HG02938 (cell line): ENCODE results near the gene FYCO1.

ENCODE experiments used
- ATAC-seq: cut with Tn5 transposase; IDR thresholded peaks from one replicate; pipeline ENCODE4 v1.9.1; 2021; ENCODE audit warnings: mild to moderate bottlenecking, moderate library complexity; ENCODE audit not compliant: unreplicated experiment

The FYCO1 gene

DNA sequence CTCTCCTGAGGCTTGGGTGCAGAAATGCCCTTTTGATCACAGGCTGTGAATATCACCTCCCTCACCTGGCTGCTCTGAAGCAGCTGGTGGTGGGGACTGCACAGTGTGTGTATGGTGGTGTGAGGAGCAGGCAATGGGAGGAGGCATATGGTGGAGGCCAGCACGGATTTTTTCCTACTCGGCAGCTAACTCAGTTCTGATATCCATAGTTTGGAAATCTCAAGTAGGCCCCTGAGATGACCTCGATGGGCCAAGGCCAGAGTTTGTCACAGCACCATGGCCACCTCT lies 73.6 kb downstream of the FYCO1 start:
- ATAC-seq: no peak

DNA sequence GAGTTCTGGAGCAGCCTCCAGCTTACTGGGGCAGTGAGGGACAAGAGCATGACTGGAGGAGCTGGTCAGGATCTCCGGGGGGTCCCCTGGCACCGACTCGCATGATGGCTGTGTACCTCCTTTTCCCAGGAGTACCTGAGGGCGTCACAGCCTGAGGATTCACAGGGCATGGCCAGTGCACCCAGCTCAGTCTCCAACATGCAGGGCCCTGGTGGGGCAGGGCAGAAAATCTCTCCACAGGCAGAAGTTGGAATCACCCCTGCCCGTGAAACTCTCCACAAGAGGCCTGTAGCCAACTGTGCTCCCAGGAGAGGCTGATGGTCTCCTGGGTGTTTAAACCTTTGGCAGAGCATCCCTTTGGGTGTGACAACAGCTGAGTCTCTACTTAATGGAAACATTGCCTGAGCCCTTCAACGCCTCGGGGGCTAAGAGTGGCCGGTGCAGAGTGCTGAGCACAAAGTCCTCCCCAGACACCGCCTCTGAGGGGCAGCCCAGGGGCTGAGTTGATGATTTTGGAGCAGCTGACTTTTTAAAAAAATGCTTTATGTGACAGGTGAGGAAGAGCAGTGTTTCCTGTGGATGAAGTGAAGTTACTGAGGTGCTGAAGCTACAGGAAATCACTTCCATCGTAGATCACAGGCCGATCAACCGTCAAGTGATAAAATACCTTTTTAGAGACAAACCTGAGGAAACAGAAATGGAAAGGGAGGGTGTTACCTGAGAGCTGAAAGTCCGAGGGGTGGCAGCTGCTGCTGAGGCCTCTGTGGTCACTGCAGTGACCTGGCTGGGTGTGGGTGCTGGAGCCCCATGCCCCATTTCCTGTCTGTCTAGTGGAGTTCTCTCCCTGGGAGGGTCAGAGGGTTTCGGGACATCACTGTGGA lies 74.2 kb downstream of the FYCO1 start:
- no peak for ATAC-seq

DNA sequence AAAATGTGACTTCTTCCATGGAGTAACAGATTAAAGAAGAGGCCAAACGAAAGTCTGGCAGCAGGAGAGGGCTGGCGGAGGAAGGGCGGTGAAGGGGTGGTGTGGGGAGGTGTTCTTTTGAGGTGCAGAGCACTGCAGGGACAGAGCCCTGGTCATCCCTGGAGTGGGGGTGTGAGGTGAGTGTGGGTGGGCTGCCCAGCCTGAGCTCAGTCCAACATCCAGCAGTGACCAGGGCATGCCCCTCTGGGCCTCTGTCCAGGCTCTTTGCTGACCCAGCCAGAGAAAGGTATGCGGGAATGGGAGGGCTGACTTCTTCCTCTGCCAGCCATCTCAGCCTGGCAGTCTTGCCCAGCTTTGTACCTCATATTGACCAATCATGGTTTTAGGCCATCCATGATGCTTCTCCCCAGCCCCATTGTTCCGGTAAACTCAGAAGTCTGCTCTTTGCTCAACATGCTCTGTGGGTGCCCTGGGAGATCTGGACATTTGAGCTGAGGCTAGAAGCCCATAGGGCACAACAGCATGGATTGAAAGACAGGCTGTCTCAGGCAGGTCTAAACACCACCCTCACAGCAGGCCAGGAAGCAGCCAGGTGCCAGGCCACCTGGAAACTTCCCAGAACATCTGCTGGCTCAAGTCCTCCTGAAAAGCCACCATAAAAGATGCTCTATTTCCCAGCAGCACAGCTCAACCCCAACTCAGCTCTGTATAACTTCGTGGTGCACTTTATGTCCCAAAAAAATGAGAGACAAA lies 78.3 kb downstream of the FYCO1 start:
- ATAC-seq: no peak

DNA sequence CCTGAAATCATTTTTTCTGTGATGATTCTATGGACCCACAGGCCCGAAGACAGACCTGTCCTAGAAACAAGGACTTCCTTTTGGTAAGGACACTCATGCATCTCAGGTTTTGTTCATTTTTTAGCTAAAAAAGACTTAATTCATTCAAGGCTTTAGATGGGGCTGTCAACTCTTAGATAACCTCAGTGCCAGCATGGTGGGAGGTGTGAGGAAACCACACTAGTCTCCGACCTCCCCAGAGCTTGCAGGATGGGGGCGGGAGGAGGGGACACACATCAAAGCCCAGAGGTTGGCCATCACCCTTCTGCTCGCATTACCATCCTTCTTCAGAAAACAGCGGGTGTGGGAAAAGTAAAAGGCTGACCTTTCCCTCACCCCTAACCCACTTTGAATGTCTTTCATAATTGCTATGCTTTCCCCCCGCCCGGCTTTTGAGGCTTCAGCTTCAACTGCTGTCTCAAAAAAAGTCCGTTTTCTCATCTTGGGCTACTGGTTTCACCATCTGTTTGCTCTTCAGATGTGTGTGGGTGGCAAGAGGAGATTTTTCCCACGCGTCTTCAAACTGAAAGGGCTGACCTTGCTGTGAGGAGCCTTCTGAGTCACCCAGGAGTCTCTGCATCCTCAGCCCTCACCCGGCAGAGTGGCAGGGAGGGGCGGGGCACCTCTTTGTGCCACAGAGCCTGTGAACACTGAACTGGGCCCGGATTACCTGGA lies 79.9 kb downstream of the FYCO1 start:
- peak; percentile 94 for ATAC-seq

DNA sequence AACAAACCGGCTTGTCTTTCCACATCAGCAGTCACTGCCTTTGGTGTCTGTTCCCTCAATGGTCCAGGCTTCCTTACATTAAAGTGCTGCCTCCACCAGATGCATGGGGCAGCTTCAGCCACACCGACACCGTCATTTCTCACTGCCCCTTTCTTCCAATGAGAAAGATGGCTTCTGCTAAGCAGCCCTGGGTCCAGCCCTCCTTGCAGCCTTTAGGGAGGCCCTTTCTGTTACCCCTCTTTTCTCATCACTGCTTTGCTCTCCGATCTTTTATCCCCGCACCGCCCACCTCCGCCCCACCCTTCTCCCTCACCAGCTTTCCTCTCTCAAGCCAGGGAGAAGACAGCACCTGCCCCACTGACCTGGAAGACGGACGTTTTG lies 80.6 kb downstream of the FYCO1 start:
- no peak for ATAC-seq

DNA sequence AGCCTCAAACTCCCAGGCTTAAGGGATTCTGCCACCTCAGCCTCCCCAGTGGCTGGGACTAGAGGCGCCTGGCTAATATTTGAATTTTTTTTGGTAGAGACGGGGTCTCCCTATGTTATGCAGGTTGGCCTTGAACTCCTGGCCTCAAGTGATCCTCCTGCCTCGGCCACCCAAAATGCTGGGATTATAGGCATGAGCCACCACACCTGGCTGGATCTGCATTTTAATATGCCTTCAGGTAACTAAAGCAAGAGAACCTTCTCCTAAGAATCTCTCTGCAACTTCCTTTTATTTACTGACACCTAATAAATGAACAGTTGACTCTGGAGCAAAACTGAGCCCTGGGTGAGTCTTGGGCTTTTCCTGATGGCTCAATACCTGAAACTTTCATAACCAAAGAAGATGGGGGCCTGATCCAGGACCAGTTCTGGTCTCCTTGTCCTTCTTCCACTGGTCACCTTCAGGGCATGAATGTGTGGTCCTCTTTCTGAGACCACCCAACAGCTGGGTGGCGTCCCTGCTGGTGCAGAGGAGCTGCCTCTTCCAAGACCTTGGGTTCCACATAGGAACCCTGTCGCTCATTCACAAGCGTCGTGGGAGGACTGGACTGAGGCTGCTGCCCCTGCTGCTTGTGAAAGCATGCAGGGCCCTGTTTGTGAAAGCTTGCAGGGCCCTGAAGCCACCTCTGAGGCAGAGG lies 81.1 kb downstream of the FYCO1 start:
- ATAC-seq: no peak

DNA sequence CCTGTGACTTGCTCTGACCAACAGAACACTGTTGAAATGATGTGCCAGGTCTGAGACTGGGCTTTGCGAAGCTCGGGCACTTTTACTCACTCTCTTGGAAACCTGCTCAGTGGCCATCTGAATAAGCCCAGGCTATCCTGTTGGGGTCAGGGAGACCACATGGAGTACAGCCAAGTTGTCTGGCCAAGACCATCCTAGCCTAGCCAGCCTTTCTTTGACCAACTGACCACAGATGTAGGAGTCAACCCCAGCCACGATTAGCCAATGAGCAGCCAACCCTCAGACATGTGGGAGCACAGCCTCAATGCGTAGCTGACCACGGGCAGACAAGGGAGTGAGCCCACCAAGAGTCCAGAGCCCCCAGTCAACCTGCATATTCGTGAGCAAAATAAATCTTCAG lies 83.2 kb downstream of the FYCO1 start:
- no peak for ATAC-seq

DNA sequence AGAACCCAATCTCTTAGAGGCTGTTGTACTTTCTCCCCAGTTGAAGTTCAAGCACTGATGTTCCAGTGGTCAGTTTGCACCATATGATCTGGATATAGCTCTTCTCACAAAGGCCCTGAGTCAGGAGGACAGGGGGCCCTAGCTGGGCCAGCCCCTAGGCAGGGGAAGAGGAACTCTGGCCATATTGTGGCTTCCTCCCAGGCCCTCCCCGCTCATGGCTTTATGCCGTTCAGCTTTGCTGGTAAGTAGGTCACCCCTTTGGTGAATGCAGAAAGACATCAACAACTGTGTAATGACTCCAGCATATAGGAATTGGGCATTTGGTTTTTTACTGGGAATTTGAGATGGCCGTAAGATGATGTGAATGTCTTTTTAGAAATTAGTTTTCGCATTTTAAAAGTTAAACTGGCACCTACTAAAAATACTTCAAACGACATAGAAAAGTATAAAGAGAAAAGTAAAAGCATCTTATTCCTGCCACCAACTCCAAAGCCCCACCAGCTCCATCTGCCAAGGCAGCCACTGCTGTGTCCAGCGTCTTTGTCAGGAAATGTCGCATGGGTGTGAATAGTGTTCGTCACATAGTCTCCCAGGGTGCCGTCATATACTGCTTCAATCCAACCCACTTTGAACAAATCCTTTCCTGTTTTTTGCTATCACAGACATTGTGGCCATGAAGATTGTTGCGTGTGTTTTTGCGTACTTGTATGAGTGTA lies 84.0 kb downstream of the FYCO1 start:
- ATAC-seq: no peak

DNA sequence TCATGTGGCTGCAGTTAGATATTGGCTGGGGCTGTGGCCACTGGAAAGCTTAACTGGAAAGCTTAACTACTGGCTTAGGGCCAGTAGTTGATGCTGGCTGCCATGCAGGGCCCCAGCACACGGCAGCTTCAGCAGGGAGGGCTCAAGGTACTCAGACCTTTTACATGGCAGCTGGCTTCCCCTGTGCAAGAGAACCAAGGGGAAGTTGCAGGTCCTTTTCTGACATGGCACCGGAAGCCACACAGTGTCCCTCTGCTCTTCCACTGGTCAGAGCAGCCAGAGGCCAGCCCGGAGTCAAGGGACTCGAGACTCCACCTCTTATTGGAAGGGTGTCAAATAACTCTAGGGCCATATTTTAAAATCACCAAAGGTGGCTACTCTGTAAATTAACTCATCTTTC lies 84.7 kb downstream of the FYCO1 start:
- ATAC-seq: no peak

DNA sequence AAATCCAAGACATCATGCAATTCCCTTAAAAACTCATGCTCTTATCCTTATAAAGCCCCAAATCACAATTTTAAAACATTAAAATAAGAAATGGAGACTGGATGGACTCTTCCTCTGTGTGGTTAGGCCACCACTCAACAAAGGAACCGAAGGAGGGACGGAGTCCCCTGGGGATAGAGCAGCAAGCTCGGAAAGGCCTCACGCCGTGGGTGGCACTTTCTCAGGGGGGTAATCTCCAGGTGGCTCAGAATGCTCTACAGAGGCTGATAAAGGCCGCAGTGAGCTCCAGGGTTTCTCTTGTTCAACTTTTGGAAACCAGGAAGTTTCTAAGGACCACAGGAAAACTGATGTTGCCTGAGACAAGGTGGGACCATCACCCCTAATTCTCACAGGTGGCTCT lies 86.1 kb downstream of the FYCO1 start:
- ATAC-seq: no peak

DNA sequence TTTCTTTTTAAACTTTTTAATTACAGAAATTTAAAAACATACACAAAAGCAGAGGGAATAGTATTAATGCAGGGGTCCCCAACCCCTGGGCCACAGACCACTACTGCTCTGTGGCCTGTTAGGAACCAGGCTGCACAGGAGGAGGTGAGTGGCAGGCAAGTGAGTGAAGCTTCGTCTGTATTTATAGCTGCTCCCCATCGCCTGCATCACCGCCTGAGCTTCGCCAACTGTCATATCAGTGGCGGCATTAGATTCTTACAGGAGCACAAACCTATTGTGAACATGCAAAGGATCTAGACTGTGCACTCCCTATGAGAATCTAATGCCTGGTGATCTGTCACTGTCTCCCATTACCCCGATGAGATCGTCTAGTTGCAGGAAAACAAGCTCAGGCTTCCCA lies 86.9 kb downstream of the FYCO1 start:
- ATAC-seq: no peak

DNA sequence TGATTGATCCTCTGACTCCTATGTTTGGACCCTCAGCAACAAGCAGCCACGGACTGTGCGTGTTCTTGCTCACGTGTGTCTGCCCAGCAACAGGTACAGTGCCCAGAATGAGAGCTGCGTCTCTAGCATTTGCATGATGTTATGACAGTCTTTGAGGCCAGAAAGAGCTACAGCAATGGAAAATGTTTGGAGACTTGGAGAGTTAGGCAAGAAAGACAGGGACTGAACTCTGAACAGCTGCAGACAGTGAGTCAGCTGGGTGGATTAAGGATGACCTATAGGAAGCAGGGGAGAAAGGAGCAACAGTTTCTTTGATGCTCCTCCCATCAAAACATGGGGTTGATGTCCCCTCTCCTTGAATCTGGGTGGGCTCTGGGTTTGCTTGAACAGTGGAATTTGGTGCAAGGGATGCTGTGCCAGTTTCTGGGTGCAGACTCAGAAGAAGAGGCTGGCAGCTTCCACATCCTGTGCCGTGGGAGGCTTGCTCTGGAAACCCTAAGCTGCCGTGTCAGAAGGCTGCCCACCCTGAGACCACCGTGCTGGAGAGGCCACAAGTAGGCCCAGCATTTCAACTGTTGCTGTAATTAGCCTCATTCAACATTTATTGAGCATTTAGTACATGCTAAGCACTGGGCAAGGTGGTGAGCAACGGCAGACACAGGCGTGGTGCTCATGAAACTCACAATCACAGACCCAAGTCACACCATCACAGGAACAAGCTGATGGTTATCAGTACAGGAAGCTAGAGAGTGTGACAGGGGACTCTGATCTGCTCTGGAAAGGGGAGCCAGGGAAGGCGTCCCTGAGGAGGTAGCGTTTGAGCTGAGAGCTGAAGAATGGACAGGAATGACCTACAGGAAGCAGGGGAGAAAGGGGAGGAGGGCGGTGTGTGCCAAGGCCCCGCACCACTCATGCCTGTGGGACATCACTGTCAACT lies 87.6 kb downstream of the FYCO1 start:
- ATAC-seq: no peak

DNA sequence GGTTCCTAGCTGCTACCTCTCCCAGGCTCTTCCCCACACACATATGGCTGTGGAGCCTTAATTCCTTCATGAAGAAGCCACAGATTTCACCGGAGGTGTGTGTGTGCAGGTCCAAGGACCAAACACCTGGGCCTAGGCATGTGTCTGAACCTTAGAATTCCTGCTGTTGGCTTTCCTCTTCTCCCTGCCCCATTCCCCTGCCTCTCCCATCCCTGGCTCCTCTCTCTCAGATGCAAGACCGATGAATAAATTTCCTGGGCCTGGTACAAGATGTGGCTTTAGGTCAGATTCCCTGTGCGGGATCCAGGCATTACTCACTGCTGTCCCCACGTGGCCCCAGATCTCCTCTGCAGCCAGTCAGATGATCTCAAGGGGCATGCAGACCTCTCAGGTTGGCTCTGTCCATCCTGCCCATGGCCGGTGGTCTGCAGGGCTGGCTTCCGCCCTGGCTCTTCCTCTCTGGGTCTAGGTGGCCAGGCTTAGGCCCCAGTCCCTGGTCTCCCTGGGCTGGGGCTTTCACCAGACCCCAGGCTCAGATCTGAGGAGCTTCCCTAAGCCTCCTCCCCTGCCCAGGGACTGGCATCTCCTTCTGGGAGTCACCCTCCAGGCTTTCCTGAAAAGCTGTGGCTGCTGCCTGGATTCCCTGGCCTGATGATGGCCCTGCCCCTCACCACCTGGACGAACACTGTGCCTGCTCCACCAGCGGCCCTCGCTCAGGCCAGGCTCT lies 88.8 kb downstream of the FYCO1 start:
- no peak for ATAC-seq

DNA sequence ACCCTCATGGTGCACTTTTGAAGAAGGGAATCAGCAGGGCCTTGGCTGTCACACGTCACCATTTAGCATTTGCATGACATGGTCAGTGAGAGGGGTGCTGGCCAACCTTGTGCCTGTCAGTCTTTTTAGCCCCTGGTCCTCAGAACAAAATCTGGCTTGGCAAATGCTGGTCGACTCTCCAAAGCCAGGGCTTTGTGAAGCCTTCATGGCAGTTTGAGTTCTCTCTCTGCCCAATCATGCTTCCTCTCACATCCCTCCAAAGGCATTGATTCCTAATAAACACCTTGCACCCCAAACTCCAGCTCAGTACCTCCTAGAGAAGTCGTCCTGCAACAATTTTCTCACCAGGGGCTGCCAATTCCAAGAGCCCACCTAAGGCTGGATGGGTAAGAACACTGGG lies 89.9 kb downstream of the FYCO1 start:
- ATAC-seq: no peak

DNA sequence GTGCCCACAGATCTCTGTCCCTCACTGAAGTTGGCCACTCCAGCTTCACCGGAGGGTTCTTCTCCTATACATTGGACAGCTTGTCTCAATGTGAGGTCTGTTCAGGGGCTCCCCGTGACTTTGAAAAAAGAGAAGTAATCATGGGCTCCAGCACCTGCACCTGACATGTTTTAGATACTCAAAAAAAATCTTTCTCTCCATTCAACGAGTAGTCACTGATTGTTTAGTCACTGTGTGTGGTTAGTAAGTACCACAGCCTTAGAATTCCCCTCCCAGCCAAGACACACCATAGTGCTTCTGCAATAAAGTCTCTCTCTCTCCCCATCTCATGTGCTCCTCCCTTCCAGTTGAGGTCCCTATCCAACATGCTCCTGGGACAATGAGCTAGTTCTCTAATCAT lies 90.7 kb downstream of the FYCO1 start:
- ATAC-seq: no peak

DNA sequence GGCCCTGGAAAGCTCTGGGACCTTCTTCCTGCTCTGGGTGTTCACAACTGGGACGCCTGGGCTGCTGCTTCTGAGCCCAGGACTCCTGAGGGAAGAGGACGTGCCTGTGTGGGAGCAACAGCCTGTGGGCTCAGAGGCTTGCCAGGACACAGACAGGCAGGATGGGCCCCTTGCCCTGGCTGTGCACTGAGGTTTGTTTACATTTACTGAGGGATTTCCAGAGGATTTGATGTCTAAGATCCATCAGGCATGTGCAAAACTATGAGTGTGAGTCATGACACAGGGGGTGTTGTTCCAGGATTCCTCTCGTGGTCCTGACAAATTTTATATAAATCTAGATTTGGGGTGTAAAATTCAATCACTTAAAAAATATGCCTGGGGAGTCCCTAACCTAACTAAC lies 98.7 kb downstream of the FYCO1 start:
- no peak for ATAC-seq

DNA sequence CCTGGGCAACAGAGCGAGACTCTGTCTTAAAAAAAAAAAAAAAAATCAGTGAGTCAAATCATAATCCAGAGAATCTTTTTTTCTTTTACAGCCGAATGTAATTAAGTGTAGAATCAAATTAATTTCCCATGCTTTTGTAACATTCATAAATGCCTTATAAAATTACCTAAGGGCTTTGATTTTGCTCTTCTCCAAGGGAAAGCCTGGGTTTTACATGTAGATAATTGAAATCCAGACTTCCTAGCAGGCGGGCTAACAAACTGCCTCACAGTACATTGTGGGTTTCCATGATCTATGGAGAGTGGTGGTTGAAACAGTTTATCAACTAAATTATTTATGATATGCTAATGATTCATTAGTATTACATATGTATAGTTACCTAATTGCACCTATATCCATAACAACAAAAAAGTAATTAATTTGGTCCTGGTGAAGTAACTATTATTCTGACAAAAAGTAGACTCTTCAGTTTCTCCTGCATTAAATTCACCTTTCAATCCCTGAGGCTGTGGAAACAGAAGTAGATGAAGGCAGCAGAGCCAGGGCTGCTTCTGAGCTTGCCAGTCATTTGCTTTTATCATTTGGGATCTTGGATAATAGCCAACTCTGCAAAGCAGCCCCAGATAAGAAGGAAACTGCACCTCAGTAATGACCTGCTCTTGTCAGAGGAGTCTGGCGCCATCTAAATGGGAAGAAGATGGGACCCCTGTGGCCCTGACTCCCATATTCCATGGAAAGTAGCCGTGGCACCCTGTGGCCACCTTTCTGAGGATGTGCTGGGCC lies 99.7 kb downstream of the FYCO1 start:
- ATAC-seq: no peak

DNA sequence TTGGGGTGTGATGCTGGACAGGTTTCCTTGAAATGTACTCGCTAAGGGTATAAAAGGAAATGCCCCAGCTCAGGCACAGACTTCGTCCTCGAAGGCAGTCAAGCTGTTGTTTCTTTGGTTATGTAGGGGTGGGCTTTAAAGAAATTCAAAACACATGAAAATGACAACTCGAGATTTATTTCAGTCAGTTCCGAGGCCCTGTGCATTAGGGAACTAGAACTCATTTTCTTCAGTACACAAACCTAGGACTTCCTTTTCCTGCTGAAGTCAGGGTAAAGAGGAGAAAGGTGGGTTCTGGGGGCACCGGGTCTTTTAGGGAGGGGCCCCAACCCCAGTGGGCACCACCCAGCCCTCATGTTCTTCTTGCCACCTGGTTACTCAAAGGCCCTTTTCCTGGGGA lies 101.6 kb downstream of the FYCO1 start:
- ATAC-seq: no peak
